HEK293 (cell line): ENCODE results near the gene RAB3C.

Source experiments
- ZBTB7A ChIP-seq: fragments of 450-650 bp; formaldehyde crosslinking; IDR thresholded peaks from 2 replicates; pipeline ENCODE4 v1.5.1; 2016; ENCODE audit warnings: low read depth, missing biosample characterization, missing genetic modification characterization
- ZNF37A ChIP-seq: fragments of 450-650 bp; IDR thresholded peaks from 2 replicates; pipeline ENCODE4 v1.5.1; 2018; ENCODE audit warnings: missing biosample characterization, missing genetic modification characterization
- ZNF404 ChIP-seq: fragments of 450-650 bp; formaldehyde crosslinking; IDR thresholded peaks from 2 replicates; pipeline ENCODE4 v1.5.1; 2017; ENCODE audit warnings: missing biosample characterization, missing genetic modification characterization
- TF ChIP-seq, protein P1 (sequence below): fragments of 450-650 bp; formaldehyde crosslinking; IDR thresholded peaks from 2 replicates; pipeline ENCODE4 v1.5.1; 2016; ENCODE audit warnings: missing biosample characterization, missing genetic modification characterization
- TF ChIP-seq, protein P2 (sequence below): fragments of 450-650 bp; formaldehyde crosslinking; IDR thresholded peaks from 2 replicates; pipeline ENCODE4 v1.5.1; 2016; ENCODE audit warnings: missing biosample characterization, missing genetic modification characterization

DNA sequence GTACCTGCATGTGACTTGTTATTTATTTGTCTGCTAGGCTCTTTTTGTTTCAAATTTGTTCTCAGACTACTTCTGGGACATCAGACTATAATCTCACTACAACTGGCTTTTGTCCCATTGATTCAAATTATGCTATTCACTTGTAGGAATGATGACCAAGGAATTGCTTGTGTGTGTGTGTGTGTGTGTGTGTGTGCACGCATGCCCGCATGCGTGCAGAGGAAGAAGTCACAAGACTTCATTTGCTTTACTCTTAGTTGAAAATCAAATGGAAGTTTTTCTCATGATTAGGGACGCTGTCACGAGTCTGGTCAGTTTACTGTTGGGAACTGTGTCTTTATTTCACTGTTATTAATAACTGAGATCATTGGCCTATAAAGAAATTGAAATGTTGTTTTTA, 268.7 kb downstream of the RAB3C start:
- TF ChIP-seq ZNF37A (tag by site-specific recombination) (no peak), ZNF404 (tag by site-specific recombination) (no peak), ZBTB7A (no peak)
- TF ChIP-seq, protein P1, sequence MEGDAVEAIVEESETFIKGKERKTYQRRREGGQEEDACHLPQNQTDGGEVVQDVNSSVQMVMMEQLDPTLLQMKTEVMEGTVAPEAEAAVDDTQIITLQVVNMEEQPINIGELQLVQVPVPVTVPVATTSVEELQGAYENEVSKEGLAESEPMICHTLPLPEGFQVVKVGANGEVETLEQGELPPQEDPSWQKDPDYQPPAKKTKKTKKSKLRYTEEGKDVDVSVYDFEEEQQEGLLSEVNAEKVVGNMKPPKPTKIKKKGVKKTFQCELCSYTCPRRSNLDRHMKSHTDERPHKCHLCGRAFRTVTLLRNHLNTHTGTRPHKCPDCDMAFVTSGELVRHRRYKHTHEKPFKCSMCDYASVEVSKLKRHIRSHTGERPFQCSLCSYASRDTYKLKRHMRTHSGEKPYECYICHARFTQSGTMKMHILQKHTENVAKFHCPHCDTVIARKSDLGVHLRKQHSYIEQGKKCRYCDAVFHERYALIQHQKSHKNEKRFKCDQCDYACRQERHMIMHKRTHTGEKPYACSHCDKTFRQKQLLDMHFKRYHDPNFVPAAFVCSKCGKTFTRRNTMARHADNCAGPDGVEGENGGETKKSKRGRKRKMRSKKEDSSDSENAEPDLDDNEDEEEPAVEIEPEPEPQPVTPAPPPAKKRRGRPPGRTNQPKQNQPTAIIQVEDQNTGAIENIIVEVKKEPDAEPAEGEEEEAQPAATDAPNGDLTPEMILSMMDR (tag by site-specific recombination), result no peak
- TF ChIP-seq, protein P2, sequence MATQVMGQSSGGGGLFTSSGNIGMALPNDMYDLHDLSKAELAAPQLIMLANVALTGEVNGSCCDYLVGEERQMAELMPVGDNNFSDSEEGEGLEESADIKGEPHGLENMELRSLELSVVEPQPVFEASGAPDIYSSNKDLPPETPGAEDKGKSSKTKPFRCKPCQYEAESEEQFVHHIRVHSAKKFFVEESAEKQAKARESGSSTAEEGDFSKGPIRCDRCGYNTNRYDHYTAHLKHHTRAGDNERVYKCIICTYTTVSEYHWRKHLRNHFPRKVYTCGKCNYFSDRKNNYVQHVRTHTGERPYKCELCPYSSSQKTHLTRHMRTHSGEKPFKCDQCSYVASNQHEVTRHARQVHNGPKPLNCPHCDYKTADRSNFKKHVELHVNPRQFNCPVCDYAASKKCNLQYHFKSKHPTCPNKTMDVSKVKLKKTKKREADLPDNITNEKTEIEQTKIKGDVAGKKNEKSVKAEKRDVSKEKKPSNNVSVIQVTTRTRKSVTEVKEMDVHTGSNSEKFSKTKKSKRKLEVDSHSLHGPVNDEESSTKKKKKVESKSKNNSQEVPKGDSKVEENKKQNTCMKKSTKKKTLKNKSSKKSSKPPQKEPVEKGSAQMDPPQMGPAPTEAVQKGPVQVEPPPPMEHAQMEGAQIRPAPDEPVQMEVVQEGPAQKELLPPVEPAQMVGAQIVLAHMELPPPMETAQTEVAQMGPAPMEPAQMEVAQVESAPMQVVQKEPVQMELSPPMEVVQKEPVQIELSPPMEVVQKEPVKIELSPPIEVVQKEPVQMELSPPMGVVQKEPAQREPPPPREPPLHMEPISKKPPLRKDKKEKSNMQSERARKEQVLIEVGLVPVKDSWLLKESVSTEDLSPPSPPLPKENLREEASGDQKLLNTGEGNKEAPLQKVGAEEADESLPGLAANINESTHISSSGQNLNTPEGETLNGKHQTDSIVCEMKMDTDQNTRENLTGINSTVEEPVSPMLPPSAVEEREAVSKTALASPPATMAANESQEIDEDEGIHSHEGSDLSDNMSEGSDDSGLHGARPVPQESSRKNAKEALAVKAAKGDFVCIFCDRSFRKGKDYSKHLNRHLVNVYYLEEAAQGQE (tag by site-specific recombination), result no peak
